Liver (tissue), 9 donors: ENCODE data around the gene VOPP1. TPM values are rescaled to one million over a fixed set of nuclear protein-coding genes. Genes with fewer than 3 reads are reported as not detected.

ENCODE experiments used
- DNase-seq: peaks from one replicate; pipeline ENCODE4 v3.0.0-alpha.2; 2017; ENCODE audit warnings: low spot score
- H3K27ac ChIP-seq, 2 donors: one replicate each; pipeline ENCODE4 v1.7.0; 2013; ENCODE audit warnings: inconsistent platforms in 2 of 2, low read length in 2 of 2, control low read depth in 1 of 2, low read depth in 1 of 2, mild to moderate bottlenecking in 1 of 2
- H3K27me3 ChIP-seq, 4 donors: one replicate each; pipeline versions ENCODE4 v1.6.1 to v1.7.0; 2013; ENCODE audit warnings: low read length in 3 of 4, inconsistent platforms in 1 of 4, mild to moderate bottlenecking in 1 of 4, moderate library complexity in 1 of 4; ENCODE audit not compliant: control insufficient read depth in 4 of 4, insufficient read depth in 4 of 4
- H3K36me3 ChIP-seq, 4 donors: one replicate each; pipeline versions ENCODE4 v1.6.1 to v1.7.0; 2013; ENCODE audit warnings: low read length in 3 of 4, mild to moderate bottlenecking in 3 of 4, low read depth in 1 of 4, moderate library complexity in 1 of 4; ENCODE audit not compliant: control insufficient read depth in 4 of 4, insufficient read depth in 3 of 4
- H3K4me1 ChIP-seq, 4 donors: one replicate each; pipeline versions ENCODE4 v1.6.1 to v1.7.0; 2013; ENCODE audit warnings: low read length in 3 of 4, mild to moderate bottlenecking in 3 of 4, moderate library complexity in 1 of 4; ENCODE audit not compliant: control insufficient read depth in 4 of 4, insufficient read depth in 4 of 4
- H3K4me3 ChIP-seq, 3 donors: one replicate each; pipeline versions ENCODE4 v1.6.1 to v1.7.0; 2013; ENCODE audit warnings: low read length in 3 of 3, control low read depth in 1 of 3, low read depth in 1 of 3, mild to moderate bottlenecking in 1 of 3
- H3K9ac ChIP-seq, 2 donors: one replicate each; pipeline ENCODE4 v1.7.0; 2013; ENCODE audit warnings: low read length in 2 of 2, mild to moderate bottlenecking in 2 of 2, moderate library complexity in 2 of 2, control low read depth in 1 of 2, low read depth in 1 of 2
- H3K9me3 ChIP-seq, 4 donors: one replicate each; pipeline versions ENCODE4 v1.6.1 to v1.7.0; 2013; ENCODE audit warnings: low read length in 3 of 4; ENCODE audit not compliant: control insufficient read depth in 4 of 4
- ATF3 ChIP-seq: IDR thresholded peaks from 2 replicates; pipeline ENCODE4 v1.6.1; 2016; ENCODE audit warnings: antibody characterized with exemption
- CTCF ChIP-seq: fragments of 150-350 bp; IDR thresholded peaks from 2 replicates; pipeline ENCODE4 v1.5.1; 2017; ENCODE audit warnings: improper control_type of control experiment, low read depth, low read length; ENCODE audit not compliant: missing input control
- EGR1 ChIP-seq, 2 donors: IDR thresholded peaks; 2 replicates each; pipeline ENCODE4 v1.6.1; 2016 to 2018; ENCODE audit warnings: antibody characterized with exemption in 2 of 2, low read depth in 2 of 2
- FOXA1 ChIP-seq: IDR thresholded peaks from 2 replicates; pipeline ENCODE4 v1.6.1; 2016; ENCODE audit warnings: antibody characterized with exemption
- HNF4A ChIP-seq, 2 donors: conservative IDR thresholded peaks; 2 replicates each; pipeline ENCODE4 v1.6.1; 2016; ENCODE audit warnings: antibody characterized with exemption in 2 of 2, mild to moderate bottlenecking in 2 of 2
- HNF4G ChIP-seq: IDR thresholded peaks from 2 replicates; pipeline ENCODE4 v1.6.1; 2016; ENCODE audit warnings: antibody characterized with exemption
- JUND ChIP-seq, 2 donors: IDR thresholded peaks; 2 replicates each; pipeline ENCODE4 v1.6.1; 2016; ENCODE audit warnings: antibody characterized with exemption in 2 of 2
- NR2F2 ChIP-seq: IDR thresholded peaks from 2 replicates; pipeline ENCODE4 v1.6.1; 2016; ENCODE audit warnings: antibody characterized with exemption
- RAD21 ChIP-seq, 2 donors: IDR thresholded peaks; 2 replicates each; pipeline ENCODE4 v1.6.1; 2016; ENCODE audit warnings: antibody characterized with exemption in 2 of 2, mild to moderate bottlenecking in 2 of 2
- REST ChIP-seq: IDR thresholded peaks from 2 replicates; pipeline ENCODE4 v1.6.1; 2016; ENCODE audit warnings: antibody characterized with exemption, mild to moderate bottlenecking
- RXRA ChIP-seq, 2 donors: IDR thresholded peaks; 2 replicates each; pipeline ENCODE4 v1.6.1; 2017 to 2018; ENCODE audit warnings: antibody characterized with exemption in 2 of 2, mild to moderate bottlenecking in 1 of 2
- SP1 ChIP-seq: IDR thresholded peaks from 2 replicates; pipeline ENCODE4 v1.6.1; 2018; ENCODE audit warnings: antibody characterized with exemption, mild to moderate bottlenecking
- TAF1 ChIP-seq: conservative IDR thresholded peaks from 2 replicates; pipeline ENCODE4 v1.6.1; 2016; ENCODE audit warnings: antibody characterized with exemption, mild to moderate bottlenecking
- ZBTB33 ChIP-seq: IDR thresholded peaks from 2 replicates; pipeline ENCODE4 v1.6.1; 2016; ENCODE audit warnings: antibody characterized with exemption
- WGBS: extraction: QIAGEN DNeasy Blood & Tissue Kit; methylation state at CpG from one replicate; pipeline ENCODE4 v1.1.7; 2013; 5-methylcytosine and 5-hydroxymethylcytosine counted together
- polyA plus RNA-seq, 2 donors: library from polyadenylated mRNA; stranded (reverse) in 1 of 2; unstranded in 1 of 2; fragments of 200-250 nt in 1 of 2; fragments of >200 nt in 1 of 2; fragmentation: Nextera tagmentation in 1 of 2; extraction: Ambion mirVana in 1 of 2; gene quantifications; one replicate each; pipeline versions ENCODE4 v1.2.1 to v1.2.3, GENCODE V29; 2013 to 2015
- total RNA-seq, 2 donors: library from RNA; depleted of rRNA; stranded (reverse); fragments of >200 nt; gene quantifications; one replicate each; pipeline ENCODE4 v1.2.3, GENCODE V29; 2014
- donor health status: healthy.
- donor health status: healthy.
- donor health status: healthy.
- donor health status: healthy.
- donor health status: healthy.

The VOPP1 gene
- total and polyA plus RNA-seq, 4 donors, result 11.5 to 23.8 (median 21.7) TPM

GRCh38 chr7:55440040-55440690 is 132.1 kb downstream of the VOPP1 start:
- no peak overlapping the region for H3K9ac ChIP-seq
- TF ChIP-seq HNF4A (conservative IDR thresholded peaks at IDR 0.05) (no peak), NR2F2 (no peak), HNF4G (no peak), EGR1 (IDR thresholded peaks at IDR 0.05; ENCODE audit: low read depth in 2 of 2) (no peak), JUND (IDR thresholded peaks at IDR 0.05) (no peak), RAD21 (IDR thresholded peaks at IDR 0.05) (no peak), FOXA1 (no peak), TAF1 (no peak), RXRA (IDR thresholded peaks at IDR 0.05) (no peak), SP1 (no peak), ZBTB33 (no peak), REST (no peak), ATF3 (no peak), CTCF (no peak)
- no peaks in the 10 kb centered on the region for H3K27me3 ChIP-seq
- WGBS, result 84% methylated on average over 13 of the region's 13 CpGs
- H3K36me3 ChIP-seq, result no peaks in the 10 kb centered on the region
- H3K4me1 ChIP-seq, result no peaks in the 10 kb centered on the region
- H3K9me3 ChIP-seq, result no peaks in the 10 kb centered on the region
- no peak for DNase-seq
- no peak overlapping the region for H3K27ac ChIP-seq
- H3K4me3 ChIP-seq, result no peak overlapping the region

GRCh38 chr7:55439627-55440026 is 132.7 kb downstream of the VOPP1 start:
- H3K4me1 ChIP-seq, result no peaks in the 10 kb centered on the region
- no peak overlapping the region for H3K9ac ChIP-seq
- H3K36me3 ChIP-seq, result no peaks in the 10 kb centered on the region
- no peak overlapping the region for H3K27ac ChIP-seq
- no peaks in the 10 kb centered on the region for H3K27me3 ChIP-seq
- no peak for DNase-seq
- WGBS, result 84% methylated on average over 10 of the region's 10 CpGs
- no peaks in the 10 kb centered on the region for H3K9me3 ChIP-seq
- no peak overlapping the region for H3K4me3 ChIP-seq
- no peak for TF ChIP-seq ZBTB33
